GM19193 (cell line): ENCODE results near the gene GPR68.
A peak's percentile ranks its signal among the peaks of the same experiment; 100 is the strongest.

Experiments used
- POLR2A ChIP-seq: IDR thresholded peaks from 4 replicates; pipeline ENCODE4 v1.6.1; 2011; ENCODE audit not compliant: insufficient read depth, insufficient read length; ENCODE audit errors: extremely low read depth

The GPR68 gene

GRCh38 chr14:91230397-91231035 is 14.0 kb downstream of the GPR68 start:
- no peak for TF ChIP-seq POLR2A

DNA sequence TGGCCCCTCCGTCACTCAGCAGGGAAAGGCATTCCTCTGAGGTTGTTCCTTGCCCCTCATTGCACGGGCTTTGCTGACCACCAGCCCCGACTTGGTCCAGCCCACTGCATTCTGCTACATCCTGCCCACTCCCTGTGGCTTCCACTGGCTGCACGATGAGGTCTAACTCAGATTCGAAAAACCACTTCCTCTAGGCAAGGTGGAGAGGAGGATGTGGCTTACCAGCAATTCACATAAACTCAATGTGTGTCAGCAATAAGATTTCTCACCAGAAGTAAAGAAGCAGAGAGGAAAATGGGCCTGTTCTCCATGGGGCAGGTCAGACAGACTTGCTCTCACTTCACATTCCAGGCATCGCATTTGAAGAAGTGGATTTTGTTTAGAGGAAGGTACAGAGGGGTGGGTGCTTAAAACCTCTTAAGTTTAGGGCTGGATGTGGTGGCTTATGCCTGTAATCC is 14.7 kb downstream of the GPR68 start:
- peak; percentile 55 for TF ChIP-seq POLR2A

DNA sequence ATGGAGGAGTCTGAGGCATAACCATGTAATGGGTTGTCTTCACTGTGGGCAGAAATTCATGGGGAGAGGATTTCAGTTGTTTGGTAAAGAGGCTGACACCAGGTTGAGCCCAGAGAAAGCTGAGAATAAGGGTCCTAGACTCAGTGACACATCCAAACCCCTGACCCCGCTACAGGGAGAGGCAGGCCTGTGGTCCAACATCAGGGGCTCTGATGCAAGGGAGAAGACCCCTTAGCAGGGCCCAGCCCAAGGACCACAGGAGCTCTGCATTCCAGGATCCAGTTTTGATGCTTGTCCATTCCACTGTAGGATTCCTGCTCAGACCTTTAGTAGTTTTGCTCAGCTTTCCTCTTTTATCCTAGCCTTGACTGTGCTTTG is 15.5 kb downstream of the GPR68 start:
- TF ChIP-seq POLR2A, result no peak

GRCh38 chr14:91228112-91229004 is 16.1 kb downstream of the GPR68 start:
- TF ChIP-seq POLR2A, result peak; percentile 50

GRCh38 chr14:91227183-91227628 is 17.3 kb downstream of the GPR68 start:
- no peak for TF ChIP-seq POLR2A

DNA sequence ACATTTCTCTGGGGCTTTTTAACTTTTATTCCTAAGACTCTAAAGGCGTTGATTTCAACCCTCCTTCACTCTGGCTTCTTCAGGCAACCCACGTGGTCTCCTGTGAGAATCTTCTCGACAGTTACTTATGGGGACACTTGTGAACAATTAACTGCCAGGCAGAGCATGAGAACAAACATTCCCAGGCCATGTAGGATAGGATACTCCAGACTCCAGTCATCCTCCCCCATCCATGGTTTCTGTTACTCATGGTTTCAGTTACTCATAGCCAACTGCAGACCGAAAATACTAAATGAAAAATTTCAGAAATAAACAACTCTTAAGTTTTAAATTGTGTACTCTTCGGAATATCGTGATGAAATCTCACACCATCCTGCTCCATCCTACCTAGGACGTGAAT is 19.5 kb downstream of the GPR68 start:
- no peak for TF ChIP-seq POLR2A

GRCh38 chr14:91223028-91223783 is 21.3 kb downstream of the GPR68 start:
- no peak for TF ChIP-seq POLR2A

DNA sequence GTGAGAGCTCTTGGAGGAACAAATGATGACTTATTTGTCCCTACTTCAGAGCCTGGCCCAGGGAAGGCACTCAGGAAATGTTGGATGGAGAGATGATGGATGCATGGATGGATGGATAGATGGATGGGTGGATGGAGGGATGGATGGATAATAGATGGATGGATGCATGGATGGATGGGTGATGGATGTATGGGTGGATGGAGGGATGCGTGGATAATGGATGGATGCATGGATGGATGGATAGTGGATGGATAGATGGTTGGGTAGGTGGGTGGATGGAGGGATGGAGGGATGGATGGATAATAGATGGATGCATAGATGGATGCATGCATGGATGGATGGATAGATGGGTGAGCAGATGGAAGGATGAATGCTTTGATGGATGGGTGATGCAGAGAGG is 23.2 kb downstream of the GPR68 start:
- no peak for TF ChIP-seq POLR2A

GRCh38 chr14:91220581-91221000 is 23.9 kb downstream of the GPR68 start:
- no peak for TF ChIP-seq POLR2A

DNA sequence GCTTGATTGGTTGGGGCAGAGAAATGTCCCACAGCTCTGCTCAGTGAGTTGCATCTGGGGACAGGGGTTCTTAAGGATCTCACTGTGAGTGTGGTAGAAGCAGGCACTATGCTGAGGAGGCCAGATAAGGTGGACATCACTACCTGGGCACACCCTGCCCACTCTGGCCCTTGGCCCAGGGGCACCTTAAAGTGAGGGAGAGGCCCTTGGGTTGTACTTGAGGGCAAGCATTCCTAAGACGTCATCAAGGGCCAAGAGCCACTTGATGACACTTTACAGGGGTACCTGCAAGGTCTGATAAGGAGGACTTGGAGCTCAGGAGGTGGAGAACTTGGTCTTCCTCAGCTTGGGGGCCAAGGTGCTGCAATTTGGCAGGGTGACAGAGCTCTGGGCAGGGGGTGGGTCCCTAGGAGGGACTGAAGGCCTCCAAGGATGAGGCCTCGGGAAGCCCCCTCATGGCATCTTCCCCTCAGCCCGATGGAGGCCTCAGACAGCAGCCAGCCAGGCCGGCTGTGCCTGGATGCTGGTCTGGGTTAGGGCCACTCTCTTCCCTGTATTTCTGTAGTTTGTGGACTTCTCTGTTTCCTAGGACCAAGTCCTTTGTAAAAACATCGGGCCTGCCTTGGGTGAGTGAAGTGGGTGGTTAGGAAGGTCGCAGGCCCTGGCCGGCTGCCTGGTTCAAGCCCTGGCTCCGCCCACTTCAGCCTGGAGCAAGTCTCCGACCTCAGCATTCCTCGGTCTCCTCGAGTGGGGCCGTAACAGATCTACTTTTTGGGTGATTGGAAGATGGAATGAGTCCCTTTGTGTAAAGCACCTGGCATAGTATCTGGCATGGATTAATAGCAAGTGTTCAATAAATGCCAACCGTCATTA is 24.8 kb downstream of the GPR68 start:
- TF ChIP-seq POLR2A, result no peak

- no peak for TF ChIP-seq POLR2A
Measured at GRCh38 chr14:91218014-91218413, 26.5 kb downstream of the GPR68 start.

GRCh38 chr14:91216731-91217226 is 27.7 kb downstream of the GPR68 start:
- TF ChIP-seq POLR2A, result no peak

DNA sequence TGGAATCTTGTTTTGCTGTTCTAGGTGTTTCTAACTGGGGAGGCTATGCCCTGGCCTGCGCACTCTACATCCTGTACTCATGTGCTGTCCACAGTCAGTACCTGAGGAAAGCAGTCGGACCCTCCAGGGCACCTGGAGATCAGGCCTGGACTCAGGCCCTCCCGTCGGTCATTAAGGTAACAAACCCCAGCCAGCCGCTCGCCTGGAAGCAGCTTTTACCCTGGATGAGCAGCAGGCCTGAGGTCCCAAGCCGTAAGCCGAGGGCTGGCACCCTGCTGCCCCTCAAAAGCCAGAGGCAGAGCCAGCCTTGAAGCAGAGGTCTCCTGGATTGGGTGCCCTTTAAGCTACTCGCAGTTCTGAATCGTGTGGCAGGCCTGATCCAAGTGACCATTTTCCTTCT is 29.1 kb downstream of the GPR68 start:
- TF ChIP-seq POLR2A, result no peak

- no peak for TF ChIP-seq POLR2A
Measured at GRCh38 chr14:91214306-91214705, 30.2 kb downstream of the GPR68 start.
